NCI-H1092 treated with DMSO at 0.1 percent for 48 hours (cell line): Measurements from ENCODE around the gene HHAT.
"Not testable (repeated sequence)": the region's sequence is repeated elsewhere in the genome, so short reads cannot be mapped to it uniquely, and the experiment has no call there.

Source experiments
- DNase-seq: peaks from one replicate; lab custom pipeline; 2025; lab: John Stamatoyannopoulos, UW

The HHAT gene

DNA sequence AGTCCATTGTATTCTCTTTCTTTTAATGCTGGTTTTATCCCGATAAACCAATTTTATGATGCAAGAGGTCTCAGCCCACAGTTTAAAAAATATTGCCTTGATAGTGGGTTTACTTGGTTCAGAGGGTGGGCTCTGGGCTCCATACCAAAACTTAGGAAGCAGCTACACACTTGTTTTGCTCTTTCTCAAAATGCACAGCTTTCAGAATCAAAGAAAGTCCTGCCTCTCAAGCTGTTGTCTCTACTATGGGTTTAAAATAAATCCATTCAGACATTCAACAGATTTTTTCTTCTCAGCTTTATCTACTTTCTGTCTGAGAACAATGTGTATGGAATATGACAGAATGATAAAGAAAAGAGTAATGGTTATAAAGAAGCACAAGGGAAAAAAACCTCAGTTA is 14.8 kb upstream of the HHAT start:
- no peak for DNase-seq

DNA sequence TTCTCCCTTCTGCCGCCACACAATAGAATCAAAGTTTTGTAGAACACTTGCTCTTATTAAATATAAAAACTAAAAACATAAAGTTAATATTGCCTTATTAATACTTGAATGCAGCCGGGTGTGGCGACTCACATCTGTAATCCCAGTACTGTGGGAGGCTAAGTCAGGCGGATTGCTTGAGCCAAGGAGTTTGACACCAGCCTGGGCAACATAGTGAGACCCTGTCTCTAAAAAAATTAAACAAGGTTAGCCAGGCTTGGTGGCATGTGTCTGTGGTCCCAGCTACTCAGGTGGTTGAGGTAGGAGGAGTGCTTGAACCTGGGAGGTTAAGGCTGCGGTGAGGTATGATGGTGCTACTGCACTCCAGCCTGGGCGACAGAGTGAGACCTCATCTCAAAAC is 13.2 kb upstream of the HHAT start:
- no peak for DNase-seq

DNA sequence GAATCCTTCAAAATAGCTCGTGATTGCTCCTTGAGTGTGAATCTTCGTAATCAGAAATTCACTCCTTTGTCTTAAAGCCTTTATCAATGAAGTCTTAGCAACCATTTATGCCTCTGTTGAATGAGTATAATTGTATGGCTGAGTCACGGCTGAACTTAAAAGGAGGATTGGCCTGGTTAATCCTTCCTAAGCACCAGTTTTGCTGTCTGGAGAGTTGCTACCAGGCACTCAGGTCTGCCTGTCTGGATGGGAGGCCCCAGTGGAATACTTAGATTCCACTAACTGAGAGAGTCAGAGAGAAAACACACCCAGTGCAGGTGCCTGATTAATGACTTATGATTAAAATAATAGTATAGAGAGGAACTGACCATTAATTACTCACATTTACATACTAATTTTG is 7.6 kb upstream of the HHAT start:
- DNase-seq: no peak

DNA sequence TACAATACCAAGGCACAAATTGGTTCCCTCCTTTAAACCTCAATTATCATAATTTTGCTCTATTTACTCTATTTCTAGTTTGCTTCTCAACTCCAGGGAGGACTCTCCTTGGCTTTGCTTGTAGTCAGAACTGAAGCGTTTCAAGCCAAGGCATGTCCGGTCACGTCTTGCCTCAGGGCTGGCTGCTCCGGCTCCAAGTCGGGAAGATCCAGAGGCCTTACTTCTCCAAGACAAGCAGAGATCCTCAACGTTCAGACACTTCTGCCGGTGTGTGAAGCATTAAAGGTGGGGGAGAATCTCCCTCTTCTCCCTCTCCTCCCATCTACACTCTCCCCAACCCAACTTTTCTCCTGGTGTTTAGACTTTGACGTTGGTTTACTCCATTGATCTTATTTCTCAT is 7.2 kb upstream of the HHAT start:
- DNase-seq: no peak

DNA sequence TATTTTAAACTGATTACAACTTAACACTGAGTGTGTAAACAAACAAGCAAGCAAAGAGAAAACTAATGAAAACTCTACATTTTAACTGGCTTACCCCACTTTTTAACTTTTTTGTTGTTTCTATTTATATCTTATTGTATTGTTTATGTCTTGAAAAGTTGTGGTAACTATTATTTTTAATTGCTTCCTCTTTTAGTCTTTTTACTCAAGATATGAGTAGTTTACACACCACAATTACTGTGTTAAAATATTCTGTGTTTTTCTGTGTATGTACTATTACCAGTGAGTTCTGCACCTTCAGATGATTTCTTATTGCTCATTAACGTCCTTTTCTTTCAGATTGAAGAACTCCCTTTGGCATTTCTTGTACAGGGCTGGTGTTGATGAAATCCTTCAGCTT is 4.7 kb upstream of the HHAT start:
- no peak for DNase-seq

DNA sequence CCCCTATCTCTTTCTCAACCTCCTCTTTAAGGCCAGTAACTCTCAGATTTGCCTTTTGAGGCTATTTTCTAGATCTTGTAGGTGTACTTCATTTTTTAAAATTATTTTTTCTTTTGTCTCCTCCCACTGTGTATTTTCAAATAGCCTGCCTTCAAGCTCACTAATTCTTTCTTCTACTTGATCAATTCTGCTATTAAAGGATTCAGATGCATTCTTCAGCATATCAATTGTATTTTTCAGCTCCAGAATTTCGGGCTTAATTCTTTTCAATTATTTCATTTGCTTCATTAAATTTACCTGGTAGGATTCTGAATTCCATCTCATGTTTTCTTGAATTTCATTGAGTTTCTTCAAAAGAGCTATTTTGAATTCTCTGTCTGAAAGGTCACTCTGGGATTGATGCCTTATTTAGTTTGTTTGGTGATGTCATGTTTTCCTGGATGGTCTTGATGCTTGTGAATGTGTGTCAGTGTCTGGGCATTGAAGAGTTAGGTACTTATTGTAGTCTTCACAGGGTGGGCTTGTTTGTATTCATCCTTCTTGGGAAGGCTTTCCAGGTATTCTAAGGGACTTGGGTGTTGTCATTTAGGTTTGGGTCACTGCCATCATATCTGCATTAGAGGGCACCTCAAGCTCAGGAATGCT is 3.6 kb upstream of the HHAT start:
- DNase-seq: no peak

DNA sequence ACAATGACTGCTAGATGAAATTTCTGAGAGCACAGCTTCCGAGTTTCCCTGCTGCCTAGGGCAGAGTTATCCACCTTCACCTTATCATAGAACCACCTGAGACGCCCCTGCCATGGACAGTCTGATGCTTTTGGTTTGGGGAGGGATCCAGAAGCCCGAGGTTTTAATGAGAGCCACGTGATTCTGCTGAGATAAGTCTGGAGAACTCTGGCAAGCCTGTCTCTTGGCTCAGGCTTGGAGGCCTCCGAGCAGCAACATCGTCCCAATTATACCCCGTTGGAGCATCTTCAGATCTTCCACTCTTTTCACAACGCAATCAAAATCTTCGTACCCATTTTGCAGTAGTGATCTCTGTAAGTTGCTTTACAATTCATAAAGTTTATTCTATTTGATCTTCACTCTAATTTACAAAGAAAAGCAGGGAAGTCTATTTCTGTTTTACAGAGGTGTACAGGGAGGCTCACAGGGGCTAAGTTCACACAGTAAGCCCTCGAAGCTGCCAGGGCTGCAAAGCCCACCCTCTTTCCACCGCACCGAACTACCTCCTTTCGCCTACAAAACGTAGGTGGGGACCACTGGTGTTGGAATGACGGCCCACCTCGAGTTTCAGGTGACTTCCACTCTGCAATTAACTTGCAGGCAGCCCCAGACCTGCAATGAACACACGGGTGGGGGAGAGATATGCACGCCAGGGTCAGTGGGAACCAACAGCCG is 513 bp upstream of the HHAT start:
- DNase-seq: no peak

DNA sequence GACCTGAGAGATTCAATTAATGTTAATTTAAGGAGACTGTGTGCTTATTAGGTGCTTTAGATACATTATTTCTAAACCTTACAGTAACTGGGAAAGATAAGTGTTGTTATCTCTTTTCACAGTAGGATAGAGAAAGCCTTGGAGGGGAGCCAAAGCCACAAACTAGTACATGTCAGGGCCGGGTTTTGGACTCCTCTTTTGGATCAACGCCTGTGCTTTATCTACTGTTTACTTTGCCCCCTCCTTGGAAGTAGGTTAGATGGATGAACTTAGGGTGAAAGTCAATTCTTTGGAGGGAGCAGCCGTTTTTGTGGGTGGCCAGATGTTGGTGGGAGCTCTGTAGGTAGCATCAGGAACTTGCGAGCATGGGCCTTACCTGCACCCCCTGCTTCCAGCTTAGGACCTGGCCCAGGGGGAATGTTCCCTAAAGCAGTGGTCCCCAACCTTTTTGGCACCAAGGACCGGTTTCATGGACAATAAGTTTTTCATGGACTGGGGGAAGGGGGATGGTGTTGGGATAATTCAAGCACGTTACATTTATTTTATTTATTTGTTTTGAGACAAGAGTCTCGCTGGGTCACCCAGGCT is 1.7 kb downstream of the HHAT start:
- peak; percentile 14 for DNase-seq

DNA sequence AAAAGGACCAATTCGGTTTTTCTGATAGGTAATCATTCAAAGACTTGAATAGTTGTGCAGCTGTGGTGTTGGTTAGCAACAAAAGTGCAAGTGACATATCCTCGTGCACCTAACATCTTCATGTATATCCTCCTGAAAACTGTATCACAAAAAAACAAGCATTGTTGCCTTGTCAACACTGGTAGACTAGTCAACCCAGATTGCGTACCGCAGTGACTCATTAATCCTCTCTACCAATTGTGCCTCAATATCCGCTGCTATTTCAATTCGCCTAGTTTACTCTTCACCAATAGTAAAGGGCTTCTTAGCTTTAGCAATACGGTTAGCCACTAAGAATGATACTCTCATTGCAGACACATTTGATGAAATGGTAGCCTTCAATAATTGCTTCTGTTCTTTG is 3.5 kb downstream of the HHAT start:
- no peak for DNase-seq

DNA sequence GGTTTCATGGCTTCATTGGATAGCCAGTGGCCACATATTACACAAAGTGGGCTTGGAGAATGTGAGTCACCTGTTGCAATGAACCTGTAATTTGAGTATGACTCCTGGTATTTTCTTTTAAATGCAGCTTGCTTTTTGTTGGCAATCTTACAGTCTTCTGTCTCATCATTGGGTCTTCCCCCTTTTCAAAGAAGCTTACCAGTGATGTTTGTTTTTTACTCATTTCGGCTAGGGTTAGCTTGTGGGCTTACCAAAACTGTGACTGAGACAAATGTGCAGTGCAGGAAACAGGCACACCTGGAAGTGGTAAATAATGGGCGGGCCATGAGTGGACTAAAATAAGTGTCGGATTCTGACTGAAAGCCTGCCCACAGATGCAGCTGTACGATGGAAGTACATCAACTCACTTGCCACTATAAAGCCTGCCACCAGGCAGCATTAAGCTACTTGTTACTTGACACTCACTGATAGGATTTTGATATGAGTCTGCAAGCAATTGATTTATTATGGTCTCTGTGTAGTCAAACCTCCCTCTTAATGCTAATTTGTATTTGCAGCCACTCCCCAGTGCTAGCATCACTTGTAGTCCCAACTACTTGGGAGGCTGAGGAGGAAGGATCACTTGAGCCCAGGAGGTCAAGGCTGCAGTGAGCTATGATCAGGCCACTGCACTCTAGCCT is 4.2 kb downstream of the HHAT start:
- no peak for DNase-seq

DNA sequence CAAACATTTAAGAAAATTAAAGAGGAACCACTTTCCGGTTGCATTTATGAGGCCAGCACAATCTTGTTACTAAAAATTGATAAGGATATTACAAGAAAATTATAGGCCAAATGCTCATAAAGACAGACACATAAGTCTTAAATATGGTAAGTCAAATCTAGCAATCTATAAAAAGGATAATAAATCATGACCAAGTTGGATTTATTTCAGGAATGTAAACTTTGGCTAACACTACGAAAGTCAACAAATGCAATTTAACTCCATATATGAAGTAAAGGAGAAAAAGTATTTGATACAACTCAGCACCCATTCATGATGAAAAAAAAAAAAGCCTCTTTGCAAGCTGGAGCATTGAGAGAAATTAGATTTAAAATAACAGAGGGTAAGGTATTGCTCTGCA is 6.3 kb downstream of the HHAT start:
- no peak for DNase-seq

DNA sequence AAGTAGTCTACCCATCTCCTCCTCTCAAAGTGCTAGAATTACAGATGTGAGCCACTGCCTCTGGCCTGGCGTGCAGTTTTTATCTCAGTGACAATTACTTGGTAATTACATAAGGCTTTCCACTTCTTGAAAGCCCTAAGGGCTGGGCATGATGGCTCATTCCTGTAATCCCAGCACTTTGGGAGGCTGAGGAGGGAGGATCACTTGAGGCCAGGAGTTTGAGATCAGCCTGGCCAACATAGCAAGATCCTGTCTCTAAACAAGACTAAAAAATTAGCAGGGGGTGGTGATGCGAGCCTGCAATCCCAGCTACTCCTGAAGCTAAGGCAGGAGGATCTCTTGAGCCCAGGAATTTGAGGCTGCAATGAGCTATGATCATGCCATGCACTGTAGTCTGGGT is 7.7 kb downstream of the HHAT start:
- DNase-seq: no peak

DNA sequence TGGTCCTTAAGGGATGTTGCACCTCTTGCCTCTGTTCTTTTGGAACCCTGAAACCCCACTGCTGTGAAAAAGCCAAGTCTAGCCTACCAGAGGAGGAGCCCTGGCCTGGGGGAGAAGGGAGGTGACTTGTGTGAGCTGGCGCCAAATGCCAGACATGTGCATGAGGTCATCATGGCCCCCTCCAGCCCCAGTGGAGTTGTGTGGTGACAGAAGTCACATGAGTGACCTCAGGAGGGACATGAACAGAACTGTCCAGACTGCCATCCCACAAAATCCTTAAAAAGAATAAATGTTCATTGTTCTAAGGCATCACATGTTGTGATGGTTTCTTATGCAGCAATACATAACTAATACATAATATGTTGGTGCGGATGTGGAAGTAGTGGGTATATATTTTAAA is 10.8 kb downstream of the HHAT start:
- no peak for DNase-seq

DNA sequence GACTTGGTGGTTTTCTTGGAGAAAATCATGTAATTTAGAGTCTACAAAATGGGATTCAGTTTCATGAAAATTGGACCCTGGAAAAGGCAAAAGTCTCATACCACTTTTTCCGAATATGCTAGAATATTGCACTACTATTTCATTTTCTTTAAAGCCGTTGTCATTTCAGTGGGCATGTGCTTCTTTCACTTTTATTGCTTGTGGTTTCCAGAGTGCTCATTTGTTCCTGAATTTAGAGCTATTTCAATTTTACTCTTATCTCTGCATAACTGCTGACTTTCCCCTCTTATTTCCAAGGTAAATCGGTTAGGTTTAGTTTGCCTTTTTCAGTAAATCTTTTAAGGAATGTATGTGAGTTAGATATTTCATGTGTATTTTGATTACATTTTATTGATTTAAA is 11.6 kb downstream of the HHAT start:
- DNase-seq: no peak

DNA sequence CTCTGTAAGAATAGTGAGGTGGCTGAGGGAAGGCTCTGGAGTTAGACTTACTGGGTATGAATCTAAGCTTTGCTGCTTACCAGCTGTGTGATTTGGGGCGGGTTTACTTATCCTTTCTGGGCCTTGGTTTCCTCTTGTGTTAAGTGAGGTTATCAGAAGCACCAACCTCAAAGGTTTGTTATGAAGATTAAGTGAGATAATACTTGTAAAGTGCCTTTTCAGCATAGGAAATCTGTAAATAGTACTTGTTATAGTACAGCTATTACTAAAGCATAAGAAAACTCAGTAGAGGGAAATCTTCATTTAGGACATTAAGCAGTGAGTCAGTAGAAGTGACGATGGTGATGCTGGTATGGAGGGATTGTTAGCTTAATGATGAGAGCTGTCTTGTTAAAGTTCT is 12.1 kb downstream of the HHAT start:
- DNase-seq: no peak

DNA sequence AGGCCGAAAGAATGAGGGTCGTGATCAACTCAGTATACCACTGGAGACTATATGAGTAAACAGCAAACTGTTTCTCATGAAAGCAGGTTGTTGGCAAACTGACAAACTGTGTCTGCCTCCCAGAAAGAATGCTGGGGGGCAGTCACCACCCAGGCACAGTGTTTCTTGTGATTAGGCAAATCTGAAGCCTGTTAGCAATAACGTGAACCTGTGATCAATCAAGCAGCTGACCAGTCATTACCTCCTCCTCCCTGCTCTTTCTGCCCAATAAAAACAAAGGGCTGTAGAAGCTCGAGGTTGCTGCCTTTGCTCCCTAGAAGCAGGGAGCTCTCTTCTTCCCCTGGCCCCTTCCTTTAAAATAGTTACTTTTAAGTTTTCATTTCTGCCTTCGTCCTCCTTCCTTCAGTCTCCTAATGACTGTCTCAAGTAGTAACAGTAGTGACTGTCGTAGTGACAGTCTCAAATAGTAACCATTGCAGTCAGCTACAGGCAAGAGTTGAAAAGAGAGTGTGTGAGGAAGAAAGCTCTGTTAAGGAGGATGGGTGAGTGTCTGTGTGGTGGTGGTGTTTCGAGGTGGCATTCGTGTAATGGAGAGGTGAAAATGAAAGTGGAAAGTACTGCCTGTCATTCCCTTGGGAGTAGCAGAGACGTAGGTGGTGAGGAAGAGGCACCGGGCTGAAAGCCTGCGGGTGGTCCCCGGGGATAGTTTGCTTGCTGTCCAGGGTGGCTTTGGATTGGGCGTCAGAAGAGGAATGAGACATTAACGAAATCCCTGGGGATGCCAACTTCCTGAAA is 14.5 kb downstream of the HHAT start:
- DNase-seq: peak; percentile 55

DNA sequence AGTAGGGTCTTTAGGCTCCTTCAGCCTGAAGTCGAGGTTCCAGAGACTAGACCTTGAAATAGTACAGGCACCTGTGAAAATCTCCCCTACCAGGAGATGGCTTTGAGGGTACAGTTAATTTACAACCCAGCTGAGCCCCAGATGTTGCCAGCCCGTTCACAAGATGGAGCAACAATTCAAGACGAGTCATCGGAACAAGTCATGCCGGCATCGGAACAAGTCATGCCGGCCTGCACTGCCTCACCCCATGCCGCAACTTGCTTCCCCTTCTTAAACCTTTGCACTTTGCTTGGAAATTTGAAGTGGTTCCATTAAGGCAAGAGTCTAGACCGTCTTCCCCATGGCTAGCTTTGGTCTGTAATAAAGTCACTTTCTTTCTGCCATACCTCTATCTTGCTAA is 16.0 kb downstream of the HHAT start:
- DNase-seq: no peak

DNA sequence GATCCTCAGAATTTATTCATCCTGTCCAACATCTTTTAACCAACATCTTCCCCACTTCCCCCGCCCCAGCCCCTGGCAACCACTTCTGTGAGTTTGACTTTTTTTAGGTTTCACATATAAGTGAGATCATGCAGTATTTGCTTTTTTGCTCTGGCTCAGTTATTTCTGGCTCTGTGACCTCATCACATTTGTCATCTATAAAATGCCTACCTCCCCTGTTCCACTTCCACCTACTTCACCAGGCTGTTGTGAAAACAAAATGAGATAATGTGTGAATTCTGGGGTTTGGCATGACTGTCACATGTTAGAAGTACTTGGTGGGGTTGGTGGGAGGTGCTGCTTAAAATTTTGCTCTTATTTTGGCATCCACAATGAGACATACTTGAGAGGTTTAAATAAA is 18.4 kb downstream of the HHAT start:
- no peak for DNase-seq

DNA sequence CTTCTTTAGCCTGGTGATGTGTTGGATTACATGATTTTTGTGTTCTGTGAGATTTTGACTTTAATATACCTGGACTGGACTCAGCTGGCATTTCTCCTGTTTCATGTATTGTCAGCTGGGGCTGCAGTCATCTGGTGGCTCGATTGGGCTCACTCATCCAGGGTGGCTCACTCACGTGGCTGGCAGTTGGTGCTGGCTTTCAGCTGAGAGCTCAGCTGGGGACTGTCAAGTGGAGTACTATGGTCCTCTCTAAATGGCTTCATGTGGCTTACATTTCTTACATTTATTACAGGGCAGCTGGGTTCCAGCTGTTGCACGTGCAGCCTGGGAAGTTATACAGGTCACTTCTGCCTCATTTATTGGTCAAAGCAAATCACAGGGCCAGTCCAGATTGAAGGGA is 22.8 kb downstream of the HHAT start:
- no peak for DNase-seq

DNA sequence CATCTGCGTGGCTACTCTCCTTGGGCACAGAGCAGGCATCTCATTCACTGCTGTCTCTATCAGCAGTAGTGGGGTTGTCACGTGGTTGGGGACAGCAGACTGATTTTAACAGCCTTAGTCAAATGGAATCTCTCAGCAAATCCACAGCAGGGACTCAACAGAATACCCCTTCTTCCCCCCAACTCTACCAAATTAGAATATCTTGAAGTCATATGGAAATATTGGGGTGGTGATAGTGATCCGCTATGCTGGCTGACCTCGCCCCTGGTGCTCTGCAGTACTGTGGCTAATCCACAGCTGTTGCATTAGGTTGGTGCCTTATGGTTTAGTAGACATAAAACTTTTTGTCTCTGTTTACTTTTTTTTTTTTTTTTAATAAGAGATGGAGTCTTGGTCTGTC is 23.9 kb downstream of the HHAT start:
- no peak for DNase-seq

DNA sequence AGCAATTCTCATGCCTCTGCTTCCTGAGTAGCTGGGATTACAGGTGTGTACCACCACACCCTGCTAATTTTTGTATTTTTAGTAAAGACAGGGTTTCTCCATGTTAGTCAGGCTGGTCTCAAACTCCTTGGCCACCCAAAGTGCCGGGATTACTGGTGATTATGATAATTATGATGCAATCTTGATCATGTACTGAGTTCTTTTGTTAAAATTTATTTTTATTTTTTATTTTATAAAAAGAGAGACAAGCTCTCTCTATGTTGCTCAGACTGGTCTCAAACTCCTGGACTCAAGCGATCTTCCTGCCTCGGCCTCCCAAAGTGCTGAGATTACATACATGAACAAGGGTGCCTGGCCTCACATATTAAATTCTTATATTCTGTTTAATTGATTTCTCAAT is 25.6 kb downstream of the HHAT start:
- DNase-seq: not testable (repeated sequence)

DNA sequence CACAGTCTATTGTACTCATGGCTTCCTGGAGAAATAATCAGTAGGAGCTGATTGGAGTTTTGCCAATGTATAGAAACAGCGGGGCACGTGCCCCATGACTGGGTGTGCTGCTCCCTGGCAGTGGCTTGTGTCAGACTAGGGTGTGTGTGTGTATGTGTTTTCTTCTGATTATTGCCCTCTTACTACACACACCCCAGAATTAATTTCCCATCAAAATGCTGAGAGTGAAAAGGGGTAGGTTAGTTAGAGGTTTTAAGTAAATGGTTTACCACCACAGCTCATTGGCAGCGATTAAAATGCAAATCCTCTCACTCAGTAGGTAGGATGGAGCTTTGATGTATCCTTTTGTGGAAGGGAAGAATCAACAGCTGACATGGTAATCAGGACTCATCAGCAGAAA is 29.9 kb downstream of the HHAT start:
- DNase-seq: no peak
